GM12872 (cell line): ENCODE measurements around the gene PDCD1LG2.

ENCODE experiments used
- TF ChIP-seq, protein P1 (sequence below): IDR thresholded peaks from 3 replicates; pipeline ENCODE4 v1.5.1; 2011; ENCODE audit warnings: low read depth, mild to moderate bottlenecking, low read length, moderate library complexity; ENCODE audit not compliant: insufficient read depth

PDCD1LG2 gene

DNA sequence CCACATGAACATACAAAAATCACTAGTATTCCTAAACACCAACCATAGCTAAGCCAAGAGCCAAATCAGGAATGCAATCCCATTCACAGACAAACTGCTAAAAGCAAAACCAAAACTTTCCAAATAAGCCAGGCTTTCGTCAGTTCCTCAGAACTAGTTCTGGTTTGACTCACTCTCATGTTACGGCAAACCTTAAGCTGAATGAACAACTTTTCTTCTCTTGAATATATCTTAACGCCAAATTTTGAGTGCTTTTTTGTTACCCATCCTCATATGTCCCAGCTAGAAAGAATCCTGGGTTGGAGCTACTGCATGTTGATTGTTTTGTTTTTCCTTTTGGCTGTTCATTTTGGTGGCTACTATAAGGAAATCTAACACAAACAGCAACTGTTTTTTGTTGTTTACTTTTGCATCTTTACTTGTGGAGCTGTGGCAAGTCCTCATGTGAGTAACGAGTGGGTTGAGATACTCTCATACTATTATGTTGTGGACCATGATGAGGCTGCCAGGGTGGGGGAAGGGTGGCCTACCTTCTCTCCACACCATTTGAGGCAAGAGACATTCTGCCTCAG, at the start of gene PDCD1LG2:
Gene PDCD1LG2, plus strand, starts transcription at position 172 of the 572 bp plus-strand sequence. CDS start 12,016 bp downstream, outside the sequence.
- TF ChIP-seq, protein P1, sequence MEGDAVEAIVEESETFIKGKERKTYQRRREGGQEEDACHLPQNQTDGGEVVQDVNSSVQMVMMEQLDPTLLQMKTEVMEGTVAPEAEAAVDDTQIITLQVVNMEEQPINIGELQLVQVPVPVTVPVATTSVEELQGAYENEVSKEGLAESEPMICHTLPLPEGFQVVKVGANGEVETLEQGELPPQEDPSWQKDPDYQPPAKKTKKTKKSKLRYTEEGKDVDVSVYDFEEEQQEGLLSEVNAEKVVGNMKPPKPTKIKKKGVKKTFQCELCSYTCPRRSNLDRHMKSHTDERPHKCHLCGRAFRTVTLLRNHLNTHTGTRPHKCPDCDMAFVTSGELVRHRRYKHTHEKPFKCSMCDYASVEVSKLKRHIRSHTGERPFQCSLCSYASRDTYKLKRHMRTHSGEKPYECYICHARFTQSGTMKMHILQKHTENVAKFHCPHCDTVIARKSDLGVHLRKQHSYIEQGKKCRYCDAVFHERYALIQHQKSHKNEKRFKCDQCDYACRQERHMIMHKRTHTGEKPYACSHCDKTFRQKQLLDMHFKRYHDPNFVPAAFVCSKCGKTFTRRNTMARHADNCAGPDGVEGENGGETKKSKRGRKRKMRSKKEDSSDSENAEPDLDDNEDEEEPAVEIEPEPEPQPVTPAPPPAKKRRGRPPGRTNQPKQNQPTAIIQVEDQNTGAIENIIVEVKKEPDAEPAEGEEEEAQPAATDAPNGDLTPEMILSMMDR: no peak

DNA sequence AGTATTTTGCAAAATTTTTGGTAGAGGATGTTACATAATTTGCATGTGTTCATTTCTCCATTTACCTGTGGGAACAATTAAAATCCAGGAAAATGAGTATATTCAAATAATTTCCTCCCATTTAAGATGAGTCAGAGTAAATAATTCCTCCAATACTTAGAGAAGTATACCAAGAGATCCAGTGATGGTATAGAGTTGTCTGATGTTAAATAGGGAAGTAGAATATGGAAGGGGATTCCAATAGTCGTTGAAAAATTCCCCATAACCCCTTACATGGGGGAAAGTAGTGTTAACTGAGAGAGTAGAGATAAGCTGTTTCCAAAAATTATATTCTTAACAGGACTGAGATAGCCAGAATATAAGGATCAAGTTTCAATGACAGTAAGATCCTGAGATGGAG, 44.3 kb upstream of the PDCD1LG2 start:
- TF ChIP-seq, protein P1: no peak

DNA sequence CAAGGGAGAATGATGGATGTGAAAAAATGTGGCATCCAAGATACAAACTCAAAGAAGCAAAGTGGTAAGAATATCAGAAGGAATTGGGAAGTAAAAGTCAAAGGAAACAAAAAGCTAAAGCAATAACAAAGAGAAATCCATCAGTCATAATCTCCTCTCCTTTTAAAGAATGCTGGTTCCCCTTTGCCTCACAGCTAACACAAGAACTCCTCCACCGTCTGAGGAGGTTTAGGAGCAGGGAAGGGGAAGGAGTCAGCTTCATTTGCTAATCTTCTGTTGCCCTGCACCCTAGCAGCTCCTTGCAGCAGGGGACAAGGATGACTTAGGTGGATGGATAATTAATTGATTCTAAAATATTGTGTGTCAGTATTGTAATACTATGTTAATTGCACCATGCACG, 43.6 kb upstream of the PDCD1LG2 start:
- TF ChIP-seq, protein P1: no peak

DNA sequence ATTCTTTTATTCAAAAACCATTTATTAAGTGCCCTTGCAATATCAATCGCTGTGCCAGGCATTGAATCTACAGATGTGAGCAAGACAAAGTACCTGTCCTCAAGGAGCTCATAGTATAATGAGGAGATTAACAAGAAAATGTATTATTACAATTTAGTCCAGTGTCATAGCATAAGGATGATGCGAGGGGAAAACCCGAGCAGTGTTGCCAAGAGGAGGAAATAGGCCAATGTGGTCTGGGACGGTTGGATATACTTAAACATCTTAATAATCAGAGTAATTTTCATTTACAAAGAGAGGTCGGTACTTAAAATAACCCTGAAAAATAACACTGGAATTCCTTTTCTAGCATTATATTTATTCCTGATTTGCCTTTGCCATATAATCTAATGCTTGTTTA, 41.5 kb upstream of the PDCD1LG2 start:
- TF ChIP-seq, protein P1: no peak

DNA sequence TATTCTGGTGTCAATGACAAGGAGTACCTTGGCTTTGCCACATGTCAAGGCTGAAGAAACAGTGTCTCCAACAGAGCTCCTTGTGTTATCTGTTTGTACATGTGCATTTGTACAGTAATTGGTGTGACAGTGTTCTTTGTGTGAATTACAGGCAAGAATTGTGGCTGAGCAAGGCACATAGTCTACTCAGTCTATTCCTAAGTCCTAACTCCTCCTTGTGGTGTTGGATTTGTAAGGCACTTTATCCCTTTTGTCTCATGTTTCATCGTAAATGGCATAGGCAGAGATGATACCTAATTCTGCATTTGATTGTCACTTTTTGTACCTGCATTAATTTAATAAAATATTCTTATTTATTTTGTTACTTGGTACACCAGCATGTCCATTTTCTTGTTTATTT, 40.2 kb upstream of the PDCD1LG2 start:
- TF ChIP-seq, protein P1: no peak

DNA sequence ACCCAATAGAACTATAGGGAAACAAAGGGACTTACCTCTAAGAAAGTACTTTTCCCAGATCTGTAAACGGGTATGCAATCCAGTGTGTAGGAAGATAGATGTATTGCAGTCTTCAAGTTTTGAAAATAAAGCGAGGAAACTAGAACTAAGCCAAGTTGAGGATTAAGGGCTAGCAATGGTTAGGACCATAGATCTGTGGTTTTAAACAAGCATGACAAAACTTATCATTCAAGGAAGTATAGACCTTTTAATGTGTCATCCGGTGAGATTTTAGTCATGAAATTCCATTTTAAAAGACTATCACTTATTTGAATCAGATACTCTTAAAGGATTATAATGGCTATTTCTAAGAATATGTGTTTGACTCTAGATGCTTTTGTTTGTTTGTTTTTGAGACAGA, 39.5 kb upstream of the PDCD1LG2 start:
- TF ChIP-seq, protein P1: no peak

DNA sequence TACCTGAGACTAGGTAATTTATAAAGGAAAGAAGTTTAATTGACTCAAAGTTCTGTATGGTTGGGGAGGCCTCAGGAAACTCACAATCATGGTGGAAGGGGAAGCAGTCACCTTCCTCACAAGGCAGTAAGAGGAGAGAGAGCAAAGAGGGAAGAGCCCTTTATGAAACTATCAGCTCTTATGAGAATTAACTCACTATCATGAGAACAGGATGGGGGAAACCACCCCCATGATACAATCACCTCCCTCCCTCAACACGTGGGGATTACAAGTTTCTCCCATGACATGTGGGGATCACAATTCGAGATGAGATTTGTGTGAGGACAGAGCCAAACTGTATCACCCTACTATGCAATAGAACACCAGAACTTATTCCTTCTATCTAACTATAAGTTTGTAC, 32.1 kb upstream of the PDCD1LG2 start:
- TF ChIP-seq, protein P1: no peak
